ENCODE measurements around the gene CPSF4L.

Gene CPSF4L

DNA sequence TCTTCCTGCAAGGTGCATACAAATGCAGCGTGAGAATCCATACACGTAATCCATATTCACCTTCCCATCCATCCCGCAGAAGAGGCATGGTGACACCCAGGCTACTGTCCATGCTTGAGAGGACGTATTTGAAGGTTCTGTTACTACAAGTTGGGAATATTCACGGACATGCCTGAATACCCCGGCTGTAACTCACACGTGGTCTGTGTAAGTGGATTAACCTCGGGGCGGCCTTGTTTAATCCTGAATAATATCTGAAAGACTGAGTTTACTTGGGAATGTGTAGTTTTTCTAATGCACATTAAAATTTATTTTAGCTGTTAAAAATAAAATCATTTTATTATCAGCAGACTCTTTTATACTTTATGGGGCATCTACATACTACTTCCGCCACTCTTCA, 13.1 kb downstream of the CPSF4L start:
- Histone ChIP-seq H3K4me3 (replicated peaks; ENCODE audit: insufficient read depth, low read length) (no peak overlapping the region), H3K27ac (replicated peaks) (no peak overlapping the region), H3K27me3 (ENCODE audit: insufficient read depth, poor library complexity, severe bottlenecking) (no peaks in the 10 kb centered on the region)
- DNase-seq (ENCODE audit: low read depth in 1 of 2, low spot score in 1 of 2) = no peak
- no peak for TF ChIP-seq CTCF (IDR thresholded peaks at IDR 0.05; ENCODE audit: insufficient read depth, low read length)
- no peak for TF ChIP-seq REST (IDR thresholded peaks at IDR 0.05; ENCODE audit: insufficient replicate concordance, low read depth)
- TF ChIP-seq POLR2AphosphoS5 (IDR thresholded peaks at IDR 0.05; ENCODE audit: low read depth) = no peak
- TF ChIP-seq SPI1 (IDR thresholded peaks at IDR 0.05; ENCODE audit: borderline replicate concordance, low read depth) = no peak

DNA sequence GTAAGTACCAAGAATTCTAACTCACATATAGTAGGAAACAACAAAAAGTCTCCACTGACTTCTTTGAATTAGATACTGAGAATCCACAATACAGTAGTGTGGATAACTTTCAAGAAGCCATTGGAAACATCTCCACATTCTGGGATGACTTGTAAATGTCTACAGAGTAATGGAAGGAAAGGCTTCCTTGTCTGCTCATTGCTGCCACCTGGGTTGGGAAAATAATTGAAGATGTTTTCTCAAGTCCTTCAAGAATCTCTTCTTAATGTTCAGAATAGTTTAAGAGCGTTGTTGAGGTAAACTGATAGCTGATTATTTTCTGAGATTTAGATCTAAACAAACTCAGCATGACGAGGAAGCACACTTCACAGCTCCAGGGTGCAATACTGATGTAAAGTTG, 14.0 kb downstream of the CPSF4L start:
- Histone ChIP-seq H3K27ac (replicated peaks) (no peak overlapping the region), H3K27me3 (ENCODE audit: insufficient read depth, poor library complexity, severe bottlenecking) (no peaks in the 10 kb centered on the region), H3K4me3 (replicated peaks; ENCODE audit: insufficient read depth, low read length) (no peak overlapping the region)
- DNase-seq (ENCODE audit: low read depth in 1 of 2, low spot score in 1 of 2) = no peak
- no peak for TF ChIP-seq GABPA (IDR thresholded peaks at IDR 0.05; ENCODE audit: low read depth)
- TF ChIP-seq POLR2AphosphoS5 (IDR thresholded peaks at IDR 0.05; ENCODE audit: low read depth) = no peak
- no peak for TF ChIP-seq CTCF (IDR thresholded peaks at IDR 0.05; ENCODE audit: insufficient read depth, low read length)
- TF ChIP-seq REST (IDR thresholded peaks at IDR 0.05; ENCODE audit: insufficient replicate concordance, low read depth) = no peak
- no peak for TF ChIP-seq SPI1 (IDR thresholded peaks at IDR 0.05; ENCODE audit: borderline replicate concordance, low read depth)

DNA sequence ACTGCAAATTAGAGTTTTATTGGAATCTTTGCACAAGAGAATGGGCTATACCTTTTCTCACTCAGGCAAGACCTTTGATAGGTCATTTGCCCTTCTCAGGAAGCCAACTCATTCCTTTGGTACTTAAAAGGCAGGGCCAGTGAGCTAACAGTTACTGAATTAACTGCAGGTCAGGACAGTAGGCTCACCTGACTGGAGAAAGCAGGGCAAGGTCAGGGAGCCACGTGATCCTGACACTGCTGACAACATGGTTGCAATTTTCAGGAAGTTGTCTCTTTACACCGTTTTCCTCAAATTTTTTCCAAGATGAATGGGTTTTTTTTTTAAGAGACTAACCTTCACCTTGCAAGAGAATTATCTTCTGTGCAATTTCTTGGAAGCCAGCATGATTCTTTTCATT, 21.1 kb downstream of the CPSF4L start:
- H3K27me3 ChIP-seq (ENCODE audit: insufficient read depth, poor library complexity, severe bottlenecking) = no peaks in the 10 kb centered on the region
- TF ChIP-seq CTCF (IDR thresholded peaks at IDR 0.05; ENCODE audit: insufficient read depth, low read length) (no peak), POLR2AphosphoS5 (IDR thresholded peaks at IDR 0.05; ENCODE audit: low read depth) (no peak)
- no peak overlapping the region for H3K4me3 ChIP-seq (replicated peaks; ENCODE audit: insufficient read depth, low read length)
- no peak overlapping the region for H3K27ac ChIP-seq (replicated peaks)
- DNase-seq (ENCODE audit: low read depth in 1 of 2, low spot score in 1 of 2) = no peak

- no peak overlapping the region for H3K4me3 ChIP-seq (replicated peaks; ENCODE audit: insufficient read depth, low read length)
- no peak overlapping the region for H3K27ac ChIP-seq (replicated peaks)
- TF ChIP-seq REST (IDR thresholded peaks at IDR 0.05; ENCODE audit: insufficient replicate concordance, low read depth) (no peak), SPI1 (IDR thresholded peaks at IDR 0.05; ENCODE audit: borderline replicate concordance, low read depth) (no peak), GABPA (IDR thresholded peaks at IDR 0.05; ENCODE audit: low read depth) (no peak), POLR2AphosphoS5 (IDR thresholded peaks at IDR 0.05; ENCODE audit: low read depth) (no peak), CTCF (IDR thresholded peaks at IDR 0.05; ENCODE audit: insufficient read depth, low read length) (no peak)
- no peaks in the 10 kb centered on the region for H3K27me3 ChIP-seq (ENCODE audit: insufficient read depth, poor library complexity, severe bottlenecking)
- DNase-seq (ENCODE audit: low read depth in 1 of 2, low spot score in 1 of 2) = no peak
These were observed 24.0 kb downstream of the CPSF4L start for GRCh38 chr17:73237714-73238113.

Data from HL-60 (cell line).